Sigmoid colon (tissue), 4 donors: ENCODE data around the gene SORT1.

ENCODE experiments used
- EP300 ChIP-seq, 4 donors: sonication (generic); formaldehyde crosslinking; IDR thresholded peaks; one replicate each; pipeline ENCODE4 v1.6.1; 2017; ENCODE audit warnings: antibody characterized with exemption in 4 of 4
- POLR2A ChIP-seq, 2 donors: fragments of 450-650 bp; IDR thresholded peaks; one replicate each; pipeline ENCODE4 v1.6.1; 2016; ENCODE audit warnings: antibody characterized with exemption in 2 of 2, mild to moderate bottlenecking in 2 of 2, moderate library complexity in 2 of 2
- POLR2AphosphoS5 ChIP-seq, 4 donors: sonication (generic); formaldehyde crosslinking; IDR thresholded peaks; one replicate each; pipeline ENCODE4 v1.6.1; 2017; ENCODE audit warnings: antibody characterized with exemption in 4 of 4
- TF ChIP-seq, protein P1 (sequence below), 4 experiments: fragments of 450-650 bp in 3 of 4; fragments of 200-600 bp in 1 of 4; IDR thresholded peaks; one replicate each; pipeline ENCODE4 v1.5.1; 2016 to 2019; ENCODE audit warnings: antibody characterized with exemption in 4 of 4, mild to moderate bottlenecking in 3 of 4, moderate library complexity in 2 of 4

DNA sequence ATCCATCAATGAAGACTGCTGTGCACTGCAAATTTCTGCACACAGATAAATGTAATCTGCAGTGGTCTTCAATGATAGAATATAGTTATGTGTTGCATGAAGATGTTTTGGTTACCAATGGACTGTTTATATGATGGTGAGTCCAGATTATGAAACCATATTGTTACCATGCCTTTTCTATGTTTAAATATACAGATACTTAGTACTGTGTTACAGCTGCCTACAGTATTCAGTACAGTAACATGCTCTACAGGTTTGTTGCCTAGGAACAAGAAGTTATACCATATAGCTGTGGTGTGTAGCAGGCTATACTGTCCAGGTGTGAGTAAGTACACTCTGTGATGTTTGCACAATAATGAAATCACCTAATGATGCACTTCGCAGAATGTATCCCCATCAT lies 40.8 kb downstream of the SORT1 start:
- TF ChIP-seq, protein P1, sequence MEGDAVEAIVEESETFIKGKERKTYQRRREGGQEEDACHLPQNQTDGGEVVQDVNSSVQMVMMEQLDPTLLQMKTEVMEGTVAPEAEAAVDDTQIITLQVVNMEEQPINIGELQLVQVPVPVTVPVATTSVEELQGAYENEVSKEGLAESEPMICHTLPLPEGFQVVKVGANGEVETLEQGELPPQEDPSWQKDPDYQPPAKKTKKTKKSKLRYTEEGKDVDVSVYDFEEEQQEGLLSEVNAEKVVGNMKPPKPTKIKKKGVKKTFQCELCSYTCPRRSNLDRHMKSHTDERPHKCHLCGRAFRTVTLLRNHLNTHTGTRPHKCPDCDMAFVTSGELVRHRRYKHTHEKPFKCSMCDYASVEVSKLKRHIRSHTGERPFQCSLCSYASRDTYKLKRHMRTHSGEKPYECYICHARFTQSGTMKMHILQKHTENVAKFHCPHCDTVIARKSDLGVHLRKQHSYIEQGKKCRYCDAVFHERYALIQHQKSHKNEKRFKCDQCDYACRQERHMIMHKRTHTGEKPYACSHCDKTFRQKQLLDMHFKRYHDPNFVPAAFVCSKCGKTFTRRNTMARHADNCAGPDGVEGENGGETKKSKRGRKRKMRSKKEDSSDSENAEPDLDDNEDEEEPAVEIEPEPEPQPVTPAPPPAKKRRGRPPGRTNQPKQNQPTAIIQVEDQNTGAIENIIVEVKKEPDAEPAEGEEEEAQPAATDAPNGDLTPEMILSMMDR (IDR thresholded peaks at IDR 0.05) = no peak
- no peak for TF ChIP-seq POLR2A (IDR thresholded peaks at IDR 0.05)
- no peak for TF ChIP-seq POLR2AphosphoS5 (IDR thresholded peaks at IDR 0.05)
- no peak for TF ChIP-seq EP300 (IDR thresholded peaks at IDR 0.05)
